ENCODE results near the gene TMEM43. TPM values are rescaled to one million over a fixed set of nuclear protein-coding genes. Genes with fewer than 3 reads are reported as not detected.

The TMEM43 gene
- polyA plus RNA-seq, 1 of the 3 experiments (the other 2 are of a cell fraction) = 105 TPM

DNA sequence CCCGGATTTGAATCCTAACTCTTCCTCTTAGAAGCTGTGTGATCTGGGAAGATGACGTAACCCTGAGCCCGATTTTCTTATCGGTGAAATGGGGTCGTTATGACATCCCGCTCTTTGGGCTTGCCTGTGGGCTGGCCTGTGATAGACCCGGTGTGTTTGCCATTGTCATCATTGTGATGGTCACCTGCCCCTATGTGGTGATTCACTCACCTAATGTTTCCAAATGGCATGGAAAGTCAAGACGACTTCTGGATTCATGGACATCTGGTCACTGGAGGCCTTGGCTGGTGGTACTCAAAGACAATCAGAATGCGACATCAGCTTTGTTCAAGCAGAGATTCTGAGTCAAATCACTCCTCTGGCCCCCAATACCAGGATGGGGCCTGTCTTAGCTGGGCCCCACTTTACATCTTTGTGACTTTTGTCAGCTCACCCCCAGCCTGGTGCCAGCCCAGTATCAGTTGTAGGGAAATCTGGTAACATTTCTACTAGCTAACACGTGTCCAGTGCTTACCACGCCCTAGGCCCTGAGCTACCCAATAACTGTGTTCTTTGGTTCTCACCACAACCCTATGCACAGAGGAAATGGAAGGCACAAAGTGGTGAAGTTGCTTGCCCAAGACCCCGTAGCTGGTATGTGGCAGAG, 2.8 kb downstream of the TMEM43 start:
- no peaks in the 10 kb centered on the region for H3K9me3 ChIP-seq
- no peak overlapping the region for H2AFZ ChIP-seq (ENCODE audit: low read depth)
- peaks cover 78% of the 10 kb centered on the region for H3K79me2 ChIP-seq (ENCODE audit: insufficient read depth)
- no peaks in the 10 kb centered on the region for H3K9me2 ChIP-seq
- WGBS (ENCODE audit: low lambda C conversion rate) = 92% methylated on average over 12 of the region's 12 CpGs
- H3K9ac ChIP-seq = no peak overlapping the region
- no peak for DNase-seq
- H3K4me2 ChIP-seq = peak overlapping the region; percentile 92
- peaks cover 34 to 56% of the 10 kb centered on the region in 2 experiments for H3K36me3 ChIP-seq (replicated peaks in 1 of 2; ENCODE audit: control insufficient read depth in 1 of 2, insufficient read depth in 2 of 2, low read length in 1 of 2)
- H3K27me3 ChIP-seq (ENCODE audit: insufficient read depth) = no peaks in the 10 kb centered on the region
- H3F3A ChIP-seq (replicated peaks; ENCODE audit: insufficient read depth) = peaks cover 14% of the 10 kb centered on the region
- H3K4me3 ChIP-seq (ENCODE audit: low read depth in 2 of 2, low read length in 1 of 2) = no peak overlapping the region; a peak in 1 of 4 replicates
- no peak overlapping the region for H3K27ac ChIP-seq (ENCODE audit: low read depth in 2 of 2, low read length in 1 of 2)
- CTCF ChIA-PET = interaction anchor here (1.0 to 1.6 kb wide), 3 partner anchors 76 to 242 kb away, joined by 3 to 4 read pairs (median 3); no protein-coding TSS in a partner anchor
- peaks cover 15 to 29% of the 10 kb centered on the region in 2 experiments for H3K4me1 ChIP-seq (ENCODE audit: control insufficient read depth in 1 of 2, insufficient read depth in 2 of 2, low read depth in 1 of 2, low read length in 1 of 2)
- peaks cover 36% of the 10 kb centered on the region for H4K20me1 ChIP-seq (ENCODE audit: insufficient read depth)
- TF ChIP-seq CHD2 (IDR thresholded peaks at IDR 0.05; ENCODE audit: low read length, partially characterized antibody) (no peak), RFX5 (IDR thresholded peaks at IDR 0.05; ENCODE audit: low read length) (no peak)
- POLR2A ChIA-PET = no interaction called here

DNA sequence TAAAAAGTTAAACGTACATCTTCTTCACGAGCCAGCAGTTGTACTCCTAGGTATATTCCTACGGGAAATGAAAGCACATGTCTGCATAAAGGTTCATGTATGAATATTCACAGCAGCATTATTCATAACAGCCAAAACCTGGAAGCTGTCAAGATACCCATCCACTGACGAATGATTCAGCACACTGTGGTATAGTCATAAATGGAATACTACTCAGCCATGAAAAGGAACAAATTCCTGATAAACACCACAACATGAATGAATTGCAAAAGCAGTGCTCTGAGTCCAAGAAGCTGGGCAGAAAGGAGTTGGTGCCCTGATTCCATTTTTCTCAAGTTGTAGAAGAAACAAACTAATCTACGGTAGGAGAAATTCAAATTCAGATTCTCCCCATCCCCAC, 3.9 kb downstream of the TMEM43 start:
- no peak overlapping the region for H3K27ac ChIP-seq (ENCODE audit: low read depth in 2 of 2, low read length in 1 of 2)
- POLR2A ChIA-PET = no interaction called here
- peaks cover 9 to 19% of the 10 kb centered on the region in 2 experiments for H3K4me1 ChIP-seq (ENCODE audit: control insufficient read depth in 1 of 2, insufficient read depth in 2 of 2, low read depth in 1 of 2, low read length in 1 of 2)
- H3F3A ChIP-seq (replicated peaks; ENCODE audit: insufficient read depth) = peaks cover 14% of the 10 kb centered on the region
- no peaks in the 10 kb centered on the region for H3K9me3 ChIP-seq
- no peak overlapping the region for H3K4me3 ChIP-seq (ENCODE audit: low read depth in 2 of 2, low read length in 1 of 2)
- H2AFZ ChIP-seq (ENCODE audit: low read depth) = no peak overlapping the region
- peaks cover 36% of the 10 kb centered on the region for H4K20me1 ChIP-seq (ENCODE audit: insufficient read depth)
- peaks cover 40 to 67% of the 10 kb centered on the region in 2 experiments for H3K36me3 ChIP-seq (replicated peaks in 1 of 2; ENCODE audit: control insufficient read depth in 1 of 2, insufficient read depth in 2 of 2, low read length in 1 of 2)
- H3K9ac ChIP-seq = no peak overlapping the region
- no peak overlapping the region for H3K4me2 ChIP-seq
- CTCF ChIA-PET = interaction anchor here (1.0 to 1.6 kb wide), 3 partner anchors 75 to 248 kb away, joined by 3 to 4 read pairs (median 3); no protein-coding TSS in a partner anchor
- no peak for TF ChIP-seq CHD2 (IDR thresholded peaks at IDR 0.05; ENCODE audit: low read length, partially characterized antibody)
- no peak for TF ChIP-seq SIN3A (IDR thresholded peaks at IDR 0.05; ENCODE audit: borderline replicate concordance, low read depth, low read length)
- no peak for TF ChIP-seq YY1 (IDR thresholded peaks at IDR 0.05; ENCODE audit: low read depth)
- H3K9me2 ChIP-seq = no peaks in the 10 kb centered on the region
- H3K27me3 ChIP-seq (ENCODE audit: insufficient read depth) = no peaks in the 10 kb centered on the region
- H3K79me2 ChIP-seq (ENCODE audit: insufficient read depth) = peaks cover 67% of the 10 kb centered on the region
- WGBS (ENCODE audit: low lambda C conversion rate) = 96% methylated on average over 5 of the region's 5 CpGs
- DNase-seq = no peak

DNA sequence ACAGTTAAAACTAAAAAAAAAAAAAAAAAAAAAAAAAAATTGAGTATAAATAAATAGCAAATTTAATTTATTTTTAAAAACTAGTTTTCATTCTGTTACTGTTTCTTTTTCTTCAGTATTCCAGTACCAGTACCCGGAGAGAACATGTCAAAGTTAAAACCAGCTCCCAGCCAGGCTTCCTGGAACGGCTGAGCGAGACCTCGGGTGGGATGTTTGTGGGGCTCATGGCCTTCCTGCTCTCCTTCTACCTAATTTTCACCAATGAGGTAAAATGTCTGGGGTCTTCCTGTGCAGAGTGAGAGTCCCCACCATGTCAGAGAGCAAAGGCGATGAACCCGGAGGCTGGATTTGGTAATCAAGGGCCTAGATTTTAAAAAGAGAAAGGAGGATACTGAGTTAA, 4.4 kb downstream of the TMEM43 start:
- H3K9me2 ChIP-seq = no peaks in the 10 kb centered on the region
- peaks cover 45 to 73% of the 10 kb centered on the region in 2 experiments for H3K36me3 ChIP-seq (replicated peaks in 1 of 2; ENCODE audit: control insufficient read depth in 1 of 2, insufficient read depth in 2 of 2, low read length in 1 of 2)
- H3K4me2 ChIP-seq = no peak overlapping the region
- CTCF ChIA-PET = interaction anchor here (1.0 kb wide), 1 partner anchor 249 kb away, joined by 3 read pairs; no protein-coding TSS in a partner anchor
- POLR2A ChIA-PET = no interaction called here
- no peak overlapping the region for H2AFZ ChIP-seq (ENCODE audit: low read depth)
- 97% methylated on average over 6 of the region's 6 CpGs for WGBS (ENCODE audit: low lambda C conversion rate)
- H3F3A ChIP-seq (replicated peaks; ENCODE audit: insufficient read depth) = peaks cover 14% of the 10 kb centered on the region
- no peak overlapping the region for H3K4me3 ChIP-seq (ENCODE audit: low read depth in 2 of 2, low read length in 1 of 2)
- no peak overlapping the region for H3K27ac ChIP-seq (ENCODE audit: low read depth in 2 of 2, low read length in 1 of 2)
- H4K20me1 ChIP-seq (ENCODE audit: insufficient read depth) = peaks cover 36% of the 10 kb centered on the region
- H3K4me1 ChIP-seq (ENCODE audit: control insufficient read depth in 1 of 2, insufficient read depth in 2 of 2, low read depth in 1 of 2, low read length in 1 of 2) = peaks cover 9 to 16% of the 10 kb centered on the region in 2 experiments
- no peak for DNase-seq
- peaks cover 61% of the 10 kb centered on the region for H3K79me2 ChIP-seq (ENCODE audit: insufficient read depth)
- no peaks in the 10 kb centered on the region for H3K27me3 ChIP-seq (ENCODE audit: insufficient read depth)
- no peaks in the 10 kb centered on the region for H3K9me3 ChIP-seq
- H3K9ac ChIP-seq = no peak overlapping the region
- TF ChIP-seq, protein P1, sequence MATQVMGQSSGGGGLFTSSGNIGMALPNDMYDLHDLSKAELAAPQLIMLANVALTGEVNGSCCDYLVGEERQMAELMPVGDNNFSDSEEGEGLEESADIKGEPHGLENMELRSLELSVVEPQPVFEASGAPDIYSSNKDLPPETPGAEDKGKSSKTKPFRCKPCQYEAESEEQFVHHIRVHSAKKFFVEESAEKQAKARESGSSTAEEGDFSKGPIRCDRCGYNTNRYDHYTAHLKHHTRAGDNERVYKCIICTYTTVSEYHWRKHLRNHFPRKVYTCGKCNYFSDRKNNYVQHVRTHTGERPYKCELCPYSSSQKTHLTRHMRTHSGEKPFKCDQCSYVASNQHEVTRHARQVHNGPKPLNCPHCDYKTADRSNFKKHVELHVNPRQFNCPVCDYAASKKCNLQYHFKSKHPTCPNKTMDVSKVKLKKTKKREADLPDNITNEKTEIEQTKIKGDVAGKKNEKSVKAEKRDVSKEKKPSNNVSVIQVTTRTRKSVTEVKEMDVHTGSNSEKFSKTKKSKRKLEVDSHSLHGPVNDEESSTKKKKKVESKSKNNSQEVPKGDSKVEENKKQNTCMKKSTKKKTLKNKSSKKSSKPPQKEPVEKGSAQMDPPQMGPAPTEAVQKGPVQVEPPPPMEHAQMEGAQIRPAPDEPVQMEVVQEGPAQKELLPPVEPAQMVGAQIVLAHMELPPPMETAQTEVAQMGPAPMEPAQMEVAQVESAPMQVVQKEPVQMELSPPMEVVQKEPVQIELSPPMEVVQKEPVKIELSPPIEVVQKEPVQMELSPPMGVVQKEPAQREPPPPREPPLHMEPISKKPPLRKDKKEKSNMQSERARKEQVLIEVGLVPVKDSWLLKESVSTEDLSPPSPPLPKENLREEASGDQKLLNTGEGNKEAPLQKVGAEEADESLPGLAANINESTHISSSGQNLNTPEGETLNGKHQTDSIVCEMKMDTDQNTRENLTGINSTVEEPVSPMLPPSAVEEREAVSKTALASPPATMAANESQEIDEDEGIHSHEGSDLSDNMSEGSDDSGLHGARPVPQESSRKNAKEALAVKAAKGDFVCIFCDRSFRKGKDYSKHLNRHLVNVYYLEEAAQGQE (IDR thresholded peaks at IDR 0.05; ENCODE audit: low read depth, low read length) = no peak
- TF ChIP-seq, protein P2, sequence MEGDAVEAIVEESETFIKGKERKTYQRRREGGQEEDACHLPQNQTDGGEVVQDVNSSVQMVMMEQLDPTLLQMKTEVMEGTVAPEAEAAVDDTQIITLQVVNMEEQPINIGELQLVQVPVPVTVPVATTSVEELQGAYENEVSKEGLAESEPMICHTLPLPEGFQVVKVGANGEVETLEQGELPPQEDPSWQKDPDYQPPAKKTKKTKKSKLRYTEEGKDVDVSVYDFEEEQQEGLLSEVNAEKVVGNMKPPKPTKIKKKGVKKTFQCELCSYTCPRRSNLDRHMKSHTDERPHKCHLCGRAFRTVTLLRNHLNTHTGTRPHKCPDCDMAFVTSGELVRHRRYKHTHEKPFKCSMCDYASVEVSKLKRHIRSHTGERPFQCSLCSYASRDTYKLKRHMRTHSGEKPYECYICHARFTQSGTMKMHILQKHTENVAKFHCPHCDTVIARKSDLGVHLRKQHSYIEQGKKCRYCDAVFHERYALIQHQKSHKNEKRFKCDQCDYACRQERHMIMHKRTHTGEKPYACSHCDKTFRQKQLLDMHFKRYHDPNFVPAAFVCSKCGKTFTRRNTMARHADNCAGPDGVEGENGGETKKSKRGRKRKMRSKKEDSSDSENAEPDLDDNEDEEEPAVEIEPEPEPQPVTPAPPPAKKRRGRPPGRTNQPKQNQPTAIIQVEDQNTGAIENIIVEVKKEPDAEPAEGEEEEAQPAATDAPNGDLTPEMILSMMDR (IDR thresholded peaks at IDR 0.05) = no peak
- no peak for TF ChIP-seq FOSL2 (IDR thresholded peaks at IDR 0.05; ENCODE audit: borderline replicate concordance, low read depth)
- no peak for TF ChIP-seq TEAD4 (IDR thresholded peaks at IDR 0.05; ENCODE audit: borderline replicate concordance, insufficient read depth)
- no peak for TF ChIP-seq MXI1 (IDR thresholded peaks at IDR 0.05; ENCODE audit: low read depth, low read length)
- no peak for TF ChIP-seq GABPA (IDR thresholded peaks at IDR 0.05; ENCODE audit: low read depth)
- TF ChIP-seq RXRA (IDR thresholded peaks at IDR 0.05; ENCODE audit: borderline replicate concordance, low read depth) = no peak
- no peak for TF ChIP-seq GATA2 (CRISPR knock-in tag; IDR thresholded peaks at IDR 0.05)
- TF ChIP-seq RAD21 (IDR thresholded peaks at IDR 0.05; ENCODE audit: low read length) = no peak
- no peak for TF ChIP-seq TAF1 (IDR thresholded peaks at IDR 0.05; ENCODE audit: borderline replicate concordance, low read depth, low read length)
- TF ChIP-seq ELF1 (IDR thresholded peaks at IDR 0.05) = no peak
- no peak for TF ChIP-seq MEF2A (IDR thresholded peaks at IDR 0.05; ENCODE audit: borderline replicate concordance, low read depth)
